ENCODE results near the gene PRDM4.

DNA sequence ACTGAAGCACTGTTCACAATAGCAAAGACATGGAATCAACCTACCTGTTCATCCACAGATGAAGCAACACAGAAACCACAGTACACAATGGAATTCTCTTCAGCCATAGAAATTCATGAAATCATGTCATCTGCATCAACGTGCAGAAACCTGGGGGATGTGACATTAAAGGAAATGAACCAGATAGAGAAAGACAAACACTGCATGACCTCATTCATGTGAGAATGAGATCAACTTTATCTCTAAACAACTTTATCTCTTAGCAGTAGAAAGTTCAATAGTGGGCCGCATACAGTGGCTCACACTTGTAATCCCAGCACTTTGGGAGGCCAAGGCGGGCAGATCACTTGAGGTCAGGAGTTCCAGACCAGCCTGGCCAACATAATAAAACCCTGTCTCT lies 33.5 kb upstream of the PRDM4 start:
- TF ChIP-seq POLR2A (IDR thresholded peaks at IDR 0.05; ENCODE audit: low read depth, low read length) (no peak), FOS (IDR thresholded peaks at IDR 0.05; ENCODE audit: borderline replicate concordance, insufficient read depth, low read length) (no peak), MYC (IDR thresholded peaks at IDR 0.05; ENCODE audit: low read depth, low read length) (no peak), EZH2 (IDR thresholded peaks at IDR 0.05; ENCODE audit: borderline replicate concordance, low read depth, low read length, severe bottlenecking) (no peak)
- TF ChIP-seq, protein P1, sequence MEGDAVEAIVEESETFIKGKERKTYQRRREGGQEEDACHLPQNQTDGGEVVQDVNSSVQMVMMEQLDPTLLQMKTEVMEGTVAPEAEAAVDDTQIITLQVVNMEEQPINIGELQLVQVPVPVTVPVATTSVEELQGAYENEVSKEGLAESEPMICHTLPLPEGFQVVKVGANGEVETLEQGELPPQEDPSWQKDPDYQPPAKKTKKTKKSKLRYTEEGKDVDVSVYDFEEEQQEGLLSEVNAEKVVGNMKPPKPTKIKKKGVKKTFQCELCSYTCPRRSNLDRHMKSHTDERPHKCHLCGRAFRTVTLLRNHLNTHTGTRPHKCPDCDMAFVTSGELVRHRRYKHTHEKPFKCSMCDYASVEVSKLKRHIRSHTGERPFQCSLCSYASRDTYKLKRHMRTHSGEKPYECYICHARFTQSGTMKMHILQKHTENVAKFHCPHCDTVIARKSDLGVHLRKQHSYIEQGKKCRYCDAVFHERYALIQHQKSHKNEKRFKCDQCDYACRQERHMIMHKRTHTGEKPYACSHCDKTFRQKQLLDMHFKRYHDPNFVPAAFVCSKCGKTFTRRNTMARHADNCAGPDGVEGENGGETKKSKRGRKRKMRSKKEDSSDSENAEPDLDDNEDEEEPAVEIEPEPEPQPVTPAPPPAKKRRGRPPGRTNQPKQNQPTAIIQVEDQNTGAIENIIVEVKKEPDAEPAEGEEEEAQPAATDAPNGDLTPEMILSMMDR (IDR thresholded peaks at IDR 0.05; ENCODE audit: extremely low read depth in 1 of 2, insufficient read depth in 1 of 2, low read depth in 1 of 2, low read length in 2 of 2), result no peak
